CD4-positive, alpha-beta T cell treated with Interleukin-2 at 100 ng/mL for 4 hours (primary cell): ENCODE data around the gene ECHS1.

Experiments used
- DNase-seq: peaks from one replicate; pipeline ENCODE4 v3.0.0-alpha.2; 2020; ENCODE audit warnings: low spot score

ECHS1 gene

GRCh38 chr10:133339708-133340380 is 33.3 kb downstream of the ECHS1 start:
- DNase-seq, result no peak

DNA sequence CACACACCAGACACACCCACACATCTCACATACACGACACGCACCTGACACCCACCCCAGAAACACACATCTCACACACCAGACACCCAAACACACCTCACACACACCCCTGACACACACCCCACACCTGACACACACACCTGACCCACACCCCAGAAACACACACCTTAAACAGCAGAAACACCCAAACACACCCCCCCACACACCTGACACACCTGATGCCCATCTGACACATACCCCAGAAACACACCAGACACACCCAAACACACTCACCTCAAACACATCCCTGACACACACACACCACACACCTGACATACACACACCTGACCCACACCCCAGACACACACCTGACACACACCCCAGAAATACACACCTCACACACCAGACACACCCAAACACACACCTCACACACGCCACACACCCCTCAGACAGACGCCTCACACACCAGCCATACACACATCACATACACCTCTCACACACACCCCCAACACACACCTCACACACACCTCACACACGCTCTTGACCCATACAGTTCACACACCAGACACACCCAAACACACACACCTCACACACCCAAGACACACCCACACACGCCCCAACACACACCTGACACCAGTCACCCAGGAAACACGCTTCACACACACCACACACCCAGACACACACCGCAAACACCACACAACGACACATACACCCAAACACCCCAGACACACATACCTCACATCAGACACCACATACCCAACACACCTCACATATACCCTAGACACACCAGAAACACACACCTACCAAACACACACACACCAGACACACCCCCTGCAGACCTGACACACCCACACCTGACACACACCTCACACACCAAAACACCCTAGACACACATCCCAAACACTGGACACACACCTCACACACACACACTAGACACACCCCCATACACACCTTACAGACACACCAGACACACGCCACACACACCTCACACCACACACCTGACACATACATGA is 34.8 kb downstream of the ECHS1 start:
- no peak for DNase-seq

- DNase-seq, result no peak
Observed at GRCh38 chr10:133337370-133337725, 35.8 kb downstream of the ECHS1 start.

DNA sequence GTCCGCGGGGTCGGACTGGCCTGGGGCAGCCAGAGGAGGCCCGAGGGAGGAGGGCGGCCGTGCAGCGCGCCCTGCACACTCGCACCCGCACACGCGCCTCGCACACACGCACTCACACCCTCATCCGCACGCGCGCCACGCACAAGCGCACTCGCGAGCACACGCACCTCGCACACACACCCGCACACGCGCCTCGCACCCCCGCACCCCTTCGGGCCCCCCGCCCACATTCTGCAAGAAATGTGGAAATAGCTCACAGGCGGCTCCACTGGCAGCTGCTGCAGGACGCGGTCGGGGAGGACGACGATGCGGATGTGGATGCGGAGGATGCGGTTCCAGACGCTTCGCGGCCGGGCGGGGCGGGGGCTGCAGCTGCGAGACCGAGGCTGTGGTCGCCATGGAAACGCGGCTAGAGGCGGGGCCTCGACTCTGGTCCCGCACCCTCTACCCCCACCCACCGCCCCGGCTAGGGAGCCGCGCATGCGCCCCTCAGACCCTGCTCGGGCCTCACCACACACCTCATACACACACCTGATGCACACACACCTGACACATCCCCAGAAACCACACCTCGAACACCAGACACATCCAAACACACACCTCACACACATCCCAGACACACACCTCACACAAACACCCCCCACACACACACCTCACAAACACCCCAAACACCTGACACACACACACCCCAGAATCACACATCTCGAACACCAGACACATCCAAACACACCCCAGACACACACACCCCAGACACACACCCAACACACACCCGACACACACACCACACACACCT is 36.4 kb downstream of the ECHS1 start, which contains the start of gene CALY:
TSS of gene CALY (minus strand) at position 320 of the 793 bp plus-strand sequence. CDS start 7,907 bp downstream, outside the sequence.
- peak; percentile 85 for DNase-seq

GRCh38 chr10:133336118-133336576 is 37.0 kb downstream of the ECHS1 start:
- no peak for DNase-seq

DNA sequence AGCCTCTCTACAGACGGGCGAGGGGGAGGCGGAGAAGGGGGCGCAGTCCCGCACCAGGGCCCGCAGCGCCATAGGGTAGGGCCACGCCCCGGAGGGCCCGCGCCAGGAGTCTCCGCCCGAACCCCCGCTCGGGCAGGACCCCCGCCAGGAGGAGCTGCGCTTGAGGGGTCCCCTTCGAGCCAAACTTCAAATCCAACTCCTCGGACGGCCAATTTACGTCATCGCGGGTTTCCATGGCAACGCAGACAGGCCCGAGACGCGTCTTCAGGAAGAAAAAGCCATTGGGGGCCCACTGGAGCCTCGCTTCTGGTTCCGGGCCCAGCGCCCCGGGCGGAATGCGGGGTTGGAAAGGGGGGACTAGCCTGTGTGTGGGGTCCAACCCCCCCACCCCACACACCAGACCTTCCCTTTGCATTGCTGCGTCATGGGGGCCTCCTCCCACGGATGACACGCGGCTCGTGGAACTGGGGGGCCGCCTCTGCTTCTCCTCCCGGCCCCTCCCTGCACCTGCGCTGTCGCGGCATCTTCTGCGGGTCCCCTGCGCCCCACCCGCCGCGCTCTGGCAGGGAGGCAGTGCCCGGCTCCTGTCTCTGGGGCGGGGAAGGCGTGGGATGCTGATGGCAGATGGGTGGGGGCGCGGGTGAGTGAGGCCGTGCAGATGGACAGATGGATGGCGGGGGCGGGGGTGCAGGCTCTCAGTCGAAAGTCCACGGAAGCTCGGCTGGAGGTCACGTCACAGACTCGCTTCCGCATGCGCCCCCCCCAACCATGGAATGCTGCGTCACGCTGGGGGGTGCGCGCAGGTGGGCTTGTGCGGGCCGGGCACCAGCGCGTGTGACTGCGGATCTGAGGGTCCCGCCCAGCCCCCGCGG is 37.7 kb downstream of the ECHS1 start:
- DNase-seq, result peak; percentile 75

- DNase-seq, result no peak
Observed at GRCh38 chr10:133334503-133335245, 38.5 kb downstream of the ECHS1 start.

- no peak for DNase-seq
Observed at GRCh38 chr10:133332936-133333699, 40.0 kb downstream of the ECHS1 start.

GRCh38 chr10:133329491-133330202 is 43.5 kb downstream of the ECHS1 start:
- peak; percentile 88 for DNase-seq

DNA sequence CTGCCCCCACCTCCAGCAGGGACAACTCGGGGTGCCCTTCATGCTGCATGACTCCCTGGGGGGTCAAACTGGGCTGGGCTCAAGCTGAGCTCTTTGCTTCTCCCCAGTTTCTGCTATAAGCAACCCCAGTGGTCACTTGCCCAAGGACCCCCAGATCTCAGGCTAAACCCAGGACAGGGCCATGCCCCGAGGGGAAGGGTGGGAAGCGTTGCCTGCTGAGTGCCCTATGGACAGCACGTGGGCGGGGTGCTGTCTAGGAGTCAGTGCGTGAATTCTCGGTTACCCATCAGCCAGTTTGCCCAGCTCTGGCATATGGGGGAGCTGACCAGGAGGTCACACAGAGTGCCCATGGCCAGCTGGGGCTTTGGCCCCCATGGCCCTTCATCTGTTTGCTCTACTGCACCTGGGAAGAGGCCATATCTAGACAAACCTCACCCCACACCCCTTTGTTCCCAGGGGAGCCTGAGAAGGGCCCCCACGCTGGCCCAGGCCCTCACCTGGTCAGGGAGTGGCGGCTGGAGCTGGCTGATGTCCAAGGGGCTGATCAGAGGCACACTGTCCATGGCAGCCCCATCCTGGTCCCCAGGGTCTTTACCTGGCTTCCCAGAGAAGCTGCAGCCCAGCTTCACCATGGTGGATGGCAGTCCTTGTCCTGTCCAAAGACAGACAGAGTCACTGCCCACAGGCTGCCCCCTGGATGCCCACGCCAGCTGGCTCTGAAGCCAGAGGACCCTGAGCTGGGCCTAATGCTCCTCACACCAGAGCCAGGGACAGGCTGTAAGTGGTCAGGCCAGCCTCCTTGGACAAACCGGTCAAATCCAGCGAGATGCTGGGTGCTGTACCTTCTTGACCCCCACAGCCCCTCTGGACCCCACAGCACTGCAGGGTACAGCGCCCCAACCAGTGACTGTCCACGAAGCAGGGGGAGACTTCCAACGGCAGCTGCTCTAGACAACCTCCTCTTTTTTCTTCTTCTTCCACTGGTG is 44.5 kb downstream of the ECHS1 start:
- no peak for DNase-seq

DNA sequence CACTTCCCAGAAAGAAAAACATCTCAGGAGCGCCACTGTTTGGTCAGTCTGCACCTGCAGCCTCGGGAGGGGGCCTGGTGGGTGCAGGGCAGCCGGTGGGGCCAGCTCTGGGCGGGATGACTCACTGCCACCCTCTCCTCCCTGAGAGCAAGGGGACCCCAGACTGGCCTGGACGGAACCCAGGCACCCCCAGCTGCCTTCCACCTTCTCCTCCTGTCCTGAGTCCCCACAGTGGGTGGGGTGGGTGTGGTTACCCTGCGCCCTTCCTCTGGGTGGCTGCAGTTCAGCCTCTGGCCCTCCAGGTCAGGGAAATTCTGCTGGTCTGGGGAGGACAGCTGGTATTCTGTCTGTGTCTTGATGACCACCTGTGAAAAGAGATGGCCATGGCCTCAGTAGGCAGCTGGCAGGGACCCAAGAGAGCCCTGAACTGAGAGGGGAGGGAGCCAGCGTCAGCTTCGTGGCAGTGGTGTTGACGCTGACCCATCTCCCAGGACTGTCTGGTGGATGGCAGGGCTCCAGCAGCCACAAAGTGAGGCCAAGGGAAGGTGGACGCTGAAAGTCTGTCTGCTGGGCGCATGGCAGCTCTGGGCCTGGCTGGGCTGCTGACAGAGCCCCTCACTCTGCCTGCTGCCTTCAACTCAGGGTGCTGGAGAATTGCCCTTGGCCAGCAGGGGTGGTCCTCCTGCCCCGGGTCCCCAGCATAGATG is 45.4 kb downstream of the ECHS1 start:
- DNase-seq, result no peak

- DNase-seq, result no peak
Observed at GRCh38 chr10:133326745-133327650, 46.2 kb downstream of the ECHS1 start.

- DNase-seq, result no peak
Observed at GRCh38 chr10:133326223-133326551, 47.0 kb downstream of the ECHS1 start.

DNA sequence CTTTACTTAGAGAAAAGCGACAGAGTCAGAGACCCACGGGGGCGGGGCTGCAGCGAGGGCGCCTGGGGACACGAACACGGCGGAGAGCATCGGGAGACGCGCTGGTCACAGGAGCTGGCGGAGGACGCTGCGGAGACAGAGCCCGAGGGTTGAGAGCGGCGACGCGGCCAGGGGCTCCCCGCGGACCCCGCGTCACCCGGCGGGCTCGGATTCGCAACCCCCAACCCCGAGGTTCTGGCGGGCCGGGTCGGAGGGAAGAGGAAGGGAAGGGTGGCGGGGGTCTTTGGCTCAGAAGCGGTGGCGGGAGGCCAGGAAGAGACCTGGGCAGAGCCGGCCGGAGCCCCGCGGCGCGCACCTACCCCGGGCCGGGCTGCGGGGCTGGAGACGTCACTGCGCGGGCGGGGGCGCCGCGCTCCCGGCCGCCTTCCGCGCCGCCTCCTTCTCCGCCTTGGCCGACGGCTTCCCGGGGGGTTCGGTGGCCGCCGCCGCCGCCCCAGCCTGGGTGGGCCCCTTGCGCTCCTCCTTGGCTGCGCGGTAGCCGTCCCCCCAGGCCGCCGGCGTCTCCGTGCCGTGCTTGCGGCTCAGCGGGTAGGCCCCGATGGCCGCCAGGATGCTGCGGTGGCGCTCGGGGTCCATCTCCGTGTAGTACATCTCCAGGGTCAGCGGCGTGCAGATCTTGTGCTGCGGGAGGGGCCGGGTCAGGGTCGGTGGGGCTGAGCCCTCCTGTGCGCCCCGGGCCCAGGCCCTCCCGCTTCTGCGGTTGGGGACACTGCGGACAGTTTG is 47.5 kb downstream of the ECHS1 start:
- no peak for DNase-seq

- no peak for DNase-seq
Observed at GRCh38 chr10:133324857-133325260, 48.3 kb downstream of the ECHS1 start.
